ENCODE results near the gene ARFGAP2. TPM values are rescaled to one million over a fixed set of nuclear protein-coding genes. Genes with fewer than 3 reads are reported as not detected.

The ARFGAP2 gene
- total and polyA plus RNA-seq, 2 of the 8 experiments (the other 6 are each of a cell fraction or from before 2014, with no cell fraction given): 50.2 to 64.0 TPM

GRCh38 chr11:47220401-47220821 is 43.7 kb upstream of the ARFGAP2 start:
- Histone ChIP-seq H4K20me1 (replicated peaks in 1 of 2; ENCODE audit: control insufficient read depth in 1 of 2, insufficient read depth in 2 of 2, low read length in 2 of 2) (peaks cover 0 to 5% of the 10 kb centered on the region in 2 experiments), H2BK20ac (ENCODE audit: low read length) (no peak overlapping the region), H2BK5ac (ENCODE audit: low read depth, low read length) (no peak overlapping the region), H3K14ac (ENCODE audit: insufficient read length) (no peak overlapping the region), H3K4me1 (replicated peaks in 1 of 4; ENCODE audit: control insufficient read depth in 3 of 4, insufficient read depth in 4 of 4, low read length in 3 of 4) (peaks cover 0 to 10% (median 8%) of the 10 kb centered on the region in 4 experiments; a peak in 6 of 7 replicates), H4K5ac (ENCODE audit: insufficient read length, low read depth, low read length) (no peak overlapping the region), H3K23ac (ENCODE audit: insufficient read length) (no peak overlapping the region), H3K79me1 (ENCODE audit: low read depth, low read length) (no peaks in the 10 kb centered on the region; the same call in 1 of the 2 replicates), H3K18ac (ENCODE audit: extremely low read depth, low read length) (no peak overlapping the region), H2AK5ac (ENCODE audit: low read depth, low read length) (no peak overlapping the region), H2BK12ac (ENCODE audit: low read depth, low read length) (no peak overlapping the region), H3K27ac (ENCODE audit: low read depth, low read length) (no peak overlapping the region), H3K27me3 (replicated peaks in 1 of 4; ENCODE audit: control insufficient read depth in 3 of 4, extremely low read depth in 1 of 4, insufficient read depth in 3 of 4, low read length in 3 of 4) (no peaks in the 10 kb centered on the region), H3K9ac (replicated peaks in 1 of 4; ENCODE audit: extremely low read depth in 1 of 4, low read depth in 3 of 4, low read length in 3 of 4) (no peak overlapping the region), H3K4me3 (ENCODE audit: extremely low read depth in 1 of 4, insufficient read depth in 2 of 4, low read depth in 3 of 4, low read length in 4 of 4) (no peak overlapping the region), H3K4me2 (ENCODE audit: insufficient read depth in 1 of 2, low read depth in 2 of 2, low read length in 2 of 2) (no peak overlapping the region), H3K36me3 (ENCODE audit: control insufficient read depth in 2 of 4, insufficient read depth in 4 of 4, low read length in 3 of 4) (peaks cover 18 to 35% (median 27%) of the 10 kb centered on the region in 4 experiments; a peak in 7 of 8 replicates), H3K56ac (replicated peaks; ENCODE audit: insufficient read length, low read depth, low read length) (no peak overlapping the region), H3K23me2 (ENCODE audit: low read depth, low read length) (peaks cover 10% of the 10 kb centered on the region), H2BK15ac (ENCODE audit: low read length) (no peak overlapping the region), H2BK120ac (replicated peaks; ENCODE audit: low read depth, low read length) (no peak overlapping the region), H4K91ac (replicated peaks; ENCODE audit: insufficient read length, low read length) (no peak overlapping the region), H2AFZ (ENCODE audit: low read length) (no peak overlapping the region), H3K4ac (replicated peaks; ENCODE audit: insufficient read length, low read depth, low read length) (no peak overlapping the region), H3K9me3 (ENCODE audit: insufficient read depth in 2 of 2, low read depth in 1 of 2, low read length in 1 of 2) (no peaks in the 10 kb centered on the region), H4K8ac (ENCODE audit: extremely low read depth, insufficient read depth, low read length) (no peak overlapping the region), H3K79me2 (ENCODE audit: control insufficient read depth in 1 of 2, insufficient read depth in 2 of 2, low read length in 2 of 2) (peaks cover 6 to 26% of the 10 kb centered on the region in 2 experiments; a peak in 3 of 4 replicates)
- 88% methylated on average over 1 of the region's 1 CpG; no CpG with 5 or more reads in 1 of the 2 experiments for WGBS, 2 experiments (ENCODE audit: extremely low coverage in 1 of 2, insufficient coverage in 1 of 2, insufficient read length in 1 of 2, insufficient replicate concordance in 2 of 2, low coverage in 1 of 2, low lambda C conversion rate in 2 of 2, missing lambda C conversion rate in 1 of 2)
- no peak for TF ChIP-seq RXRA (IDR thresholded peaks at IDR 0.05; ENCODE audit: insufficient read depth, low read depth, low read length)
- TF ChIP-seq MAFK (IDR thresholded peaks at IDR 0.05; ENCODE audit: low read depth, low read length): no peak
- TF ChIP-seq SP2 (IDR thresholded peaks at IDR 0.05; ENCODE audit: low read length): no peak
- no peak for TF ChIP-seq SUZ12 (IDR thresholded peaks at IDR 0.05; ENCODE audit: low read length)
- no peak for TF ChIP-seq RNF2 (IDR thresholded peaks at IDR 0.05; ENCODE audit: borderline replicate concordance, low read depth, low read length, missing control alignments, poor library complexity, severe bottlenecking)
- no peak for TF ChIP-seq USF2 (IDR thresholded peaks at IDR 0.05; ENCODE audit: low read length)
- ChIA-PET CTCF (ENCODE audit: partially characterized antibody) (interaction anchor here (1.2 to 9.1 kb wide), 6 partner anchors 12 to 135 kb away, joined by 4 to 79 read pairs (median 9); partner anchors contain the start of gene ARFGAP2), POLR2A (ENCODE audit: partially characterized antibody) (interaction anchor here (0.9 to 3.4 kb wide), 8 partner anchors 10 to 39 kb away, joined by 3 to 23 read pairs (median 3); partner anchors contain the start of gene ACP2)
- DNase-seq (ENCODE audit: low read depth in 1 of 2, low spot score in 2 of 2) (no peak), FAIRE-seq (no peak)
